Measurements from ENCODE around the gene MAP3K7.

DNA sequence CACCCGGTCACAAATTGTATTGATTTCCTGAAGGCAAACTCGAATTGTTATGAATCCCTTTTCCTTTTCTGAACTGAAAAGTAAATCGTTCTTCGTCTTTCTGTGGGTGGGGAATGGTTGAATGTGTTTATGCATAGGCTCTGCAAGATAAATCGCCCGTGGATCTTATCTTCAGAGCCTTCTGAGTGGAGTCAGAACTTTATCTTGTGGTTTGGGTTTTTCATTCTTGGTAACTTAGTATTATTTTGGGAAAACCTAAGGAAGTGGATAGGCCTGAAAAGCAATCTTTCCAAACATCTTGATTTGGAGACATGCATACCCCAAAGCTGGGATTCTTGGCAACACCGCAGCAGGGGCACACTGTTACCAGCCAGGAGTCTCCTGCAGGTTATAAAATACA, 122.4 kb downstream of the MAP3K7 start:
- TF ChIP-seq, protein P1, sequence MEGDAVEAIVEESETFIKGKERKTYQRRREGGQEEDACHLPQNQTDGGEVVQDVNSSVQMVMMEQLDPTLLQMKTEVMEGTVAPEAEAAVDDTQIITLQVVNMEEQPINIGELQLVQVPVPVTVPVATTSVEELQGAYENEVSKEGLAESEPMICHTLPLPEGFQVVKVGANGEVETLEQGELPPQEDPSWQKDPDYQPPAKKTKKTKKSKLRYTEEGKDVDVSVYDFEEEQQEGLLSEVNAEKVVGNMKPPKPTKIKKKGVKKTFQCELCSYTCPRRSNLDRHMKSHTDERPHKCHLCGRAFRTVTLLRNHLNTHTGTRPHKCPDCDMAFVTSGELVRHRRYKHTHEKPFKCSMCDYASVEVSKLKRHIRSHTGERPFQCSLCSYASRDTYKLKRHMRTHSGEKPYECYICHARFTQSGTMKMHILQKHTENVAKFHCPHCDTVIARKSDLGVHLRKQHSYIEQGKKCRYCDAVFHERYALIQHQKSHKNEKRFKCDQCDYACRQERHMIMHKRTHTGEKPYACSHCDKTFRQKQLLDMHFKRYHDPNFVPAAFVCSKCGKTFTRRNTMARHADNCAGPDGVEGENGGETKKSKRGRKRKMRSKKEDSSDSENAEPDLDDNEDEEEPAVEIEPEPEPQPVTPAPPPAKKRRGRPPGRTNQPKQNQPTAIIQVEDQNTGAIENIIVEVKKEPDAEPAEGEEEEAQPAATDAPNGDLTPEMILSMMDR (IDR thresholded peaks at IDR 0.05), result no peak
- TF ChIP-seq EP300 (IDR thresholded peaks at IDR 0.05), result no peak
- no peak for TF ChIP-seq POLR2AphosphoS5 (IDR thresholded peaks at IDR 0.05)

Measured in upper lobe of left lung (tissue), 4 donors.